Activated T-cell treated with anti-CD3 and anti-CD28 coated beads, Interleukin-2, amount 50 U/mL, for 24 hours (primary cell): ENCODE measurements around the gene AADACL2.
"Not testable (repeated sequence)": the region's sequence is repeated elsewhere in the genome, so short reads cannot be mapped to it uniquely, and the experiment has no call there.

Experiments
- DNase-seq: peaks from one replicate; pipeline ENCODE4 v3.0.0-alpha.2; 2020
- H3K27ac Mint-ChIP-seq: 2 replicates; pipeline ENCODE4 v1.8.0; 2020; ENCODE audit warnings: mild to moderate bottlenecking, mixed read lengths
- H3K27me3 Mint-ChIP-seq: 2 replicates; pipeline ENCODE4 v1.8.0; 2020; ENCODE audit warnings: mixed read lengths
- H3K36me3 Mint-ChIP-seq: 2 replicates; pipeline ENCODE4 v1.8.0; 2020; ENCODE audit warnings: low read depth, mixed read lengths
- H3K4me1 Mint-ChIP-seq: 2 replicates; pipeline ENCODE4 v1.8.0; 2020; ENCODE audit warnings: low read depth, mixed read lengths
- H3K4me3 Mint-ChIP-seq: 2 replicates; pipeline ENCODE4 v1.8.0; 2020; ENCODE audit warnings: mild to moderate bottlenecking, moderate library complexity, mixed read lengths
- H3K9me3 Mint-ChIP-seq: 2 replicates; pipeline ENCODE4 v1.8.0; 2020; ENCODE audit warnings: mixed read lengths

Gene AADACL2

DNA sequence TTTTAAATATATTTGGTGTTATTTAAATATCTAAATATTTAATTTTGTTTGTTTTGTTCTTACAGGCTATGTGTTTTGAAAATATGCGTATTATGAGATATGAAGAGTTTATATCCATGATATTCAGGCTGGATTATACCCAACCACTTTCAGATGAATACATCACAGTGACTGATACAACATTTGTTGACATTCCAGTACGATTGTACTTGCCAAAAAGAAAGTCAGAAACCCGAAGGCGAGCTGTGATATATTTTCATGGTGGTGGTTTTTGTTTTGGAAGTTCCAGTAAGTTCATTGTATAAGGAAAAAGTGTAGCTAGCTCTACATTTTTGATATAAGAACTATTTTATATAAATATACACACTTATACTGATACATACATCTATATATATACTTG is 6.9 kb downstream of the AADACL2 start:
- H3K9me3 Mint-ChIP-seq, result peaks cover 3% of the 10 kb centered on the region
- no peaks in the 10 kb centered on the region for H3K4me1 Mint-ChIP-seq
- no peaks in the 10 kb centered on the region for H3K36me3 Mint-ChIP-seq
- H3K4me3 Mint-ChIP-seq, result no peak overlapping the region
- H3K27ac Mint-ChIP-seq, result no peak overlapping the region
- H3K27me3 Mint-ChIP-seq, result no peaks in the 10 kb centered on the region
- DNase-seq, result no peak

DNA sequence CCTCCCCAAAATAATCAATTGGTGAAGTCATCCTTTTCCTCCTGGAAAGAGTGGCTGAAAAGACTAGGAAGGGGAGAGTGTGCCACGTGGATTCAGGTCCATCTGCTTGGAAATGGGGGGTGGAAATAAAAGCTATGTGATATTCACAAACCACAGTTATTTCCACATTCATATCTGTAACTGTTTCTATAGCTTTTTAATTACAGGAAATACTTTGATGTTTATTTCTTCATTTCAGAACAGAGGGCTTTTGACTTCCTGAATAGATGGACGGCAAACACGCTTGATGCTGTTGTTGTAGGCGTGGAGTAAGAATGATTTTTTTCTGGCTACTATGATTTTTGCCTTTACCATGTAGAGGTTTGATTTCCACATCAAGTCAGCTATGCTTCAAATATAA is 10.1 kb downstream of the AADACL2 start:
- no peak for DNase-seq
- no peak overlapping the region for H3K4me3 Mint-ChIP-seq
- H3K27ac Mint-ChIP-seq, result no peak overlapping the region
- H3K27me3 Mint-ChIP-seq, result peaks cover 4% of the 10 kb centered on the region
- no peaks in the 10 kb centered on the region for H3K36me3 Mint-ChIP-seq
- no peaks in the 10 kb centered on the region for H3K4me1 Mint-ChIP-seq
- H3K9me3 Mint-ChIP-seq, result peaks cover 4% of the 10 kb centered on the region

DNA sequence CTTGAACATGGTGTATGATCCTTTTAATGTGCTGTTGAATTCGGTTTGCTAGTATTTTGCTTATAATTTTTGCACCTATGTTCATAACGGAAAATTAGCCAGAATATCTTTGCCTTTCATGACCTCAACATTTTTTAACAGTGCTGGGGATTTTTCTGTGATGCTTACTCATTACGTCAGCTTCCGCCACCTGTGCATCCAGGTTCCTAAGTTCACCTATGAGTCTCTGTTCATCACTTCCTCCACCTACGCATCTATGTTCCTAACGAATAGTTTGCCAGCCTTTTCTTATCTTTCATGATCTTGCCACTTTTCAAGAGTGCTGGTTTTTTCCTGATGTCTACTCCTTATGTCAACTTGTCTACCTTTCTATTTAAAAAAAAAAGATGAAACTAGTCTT is 16.5 kb downstream of the AADACL2 start:
- no peak overlapping the region for H3K4me3 Mint-ChIP-seq
- peaks cover 12% of the 10 kb centered on the region for H3K27me3 Mint-ChIP-seq
- no peaks in the 10 kb centered on the region for H3K4me1 Mint-ChIP-seq
- no peak for DNase-seq
- peaks cover 4% of the 10 kb centered on the region for H3K9me3 Mint-ChIP-seq
- no peak overlapping the region for H3K27ac Mint-ChIP-seq
- no peaks in the 10 kb centered on the region for H3K36me3 Mint-ChIP-seq

DNA sequence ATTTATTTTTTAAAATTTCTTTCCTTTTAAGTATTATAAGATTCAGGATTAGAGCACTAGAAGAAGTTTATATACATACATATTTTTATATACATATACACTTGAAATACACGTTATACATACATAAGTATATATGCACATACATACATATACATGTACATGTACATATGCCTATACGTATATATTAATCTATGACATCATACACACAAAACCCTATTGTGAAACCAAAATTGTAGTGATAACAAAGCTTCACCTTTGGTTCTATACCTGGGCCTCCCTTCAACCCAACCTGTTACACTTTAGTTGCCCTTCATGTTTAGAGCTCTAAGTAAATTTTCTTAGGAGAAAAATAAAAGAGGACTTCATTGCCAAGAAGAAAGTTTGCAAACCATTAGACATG is 17.0 kb downstream of the AADACL2 start:
- Mint-ChIP-seq H3K27ac (no peak overlapping the region), H3K4me1 (no peaks in the 10 kb centered on the region), H3K9me3 (peaks cover 4% of the 10 kb centered on the region), H3K27me3 (peaks cover 12% of the 10 kb centered on the region), H3K36me3 (no peaks in the 10 kb centered on the region), H3K4me3 (no peak overlapping the region)
- no peak for DNase-seq

DNA sequence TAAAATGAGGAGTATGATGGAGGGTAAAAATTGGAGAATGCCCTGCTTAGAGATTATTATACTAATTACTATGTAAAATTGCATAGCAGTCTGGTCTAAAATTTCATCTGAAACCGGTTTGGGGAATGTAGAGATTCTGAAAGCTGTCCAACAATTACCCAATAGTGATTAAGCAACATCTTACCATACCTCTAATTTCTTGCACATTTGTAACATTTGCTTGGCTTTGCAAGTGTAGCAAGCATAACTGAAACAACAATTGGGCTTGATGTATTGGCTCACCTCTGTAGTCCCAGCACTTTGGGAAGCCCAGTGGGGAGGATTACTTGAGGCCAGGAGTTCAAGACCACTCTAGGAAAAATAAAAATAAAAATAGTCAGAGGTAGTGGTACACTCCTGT is 17.4 kb downstream of the AADACL2 start:
- Mint-ChIP-seq H3K27me3 (peaks cover 12% of the 10 kb centered on the region), H3K27ac (no peak overlapping the region)

DNA sequence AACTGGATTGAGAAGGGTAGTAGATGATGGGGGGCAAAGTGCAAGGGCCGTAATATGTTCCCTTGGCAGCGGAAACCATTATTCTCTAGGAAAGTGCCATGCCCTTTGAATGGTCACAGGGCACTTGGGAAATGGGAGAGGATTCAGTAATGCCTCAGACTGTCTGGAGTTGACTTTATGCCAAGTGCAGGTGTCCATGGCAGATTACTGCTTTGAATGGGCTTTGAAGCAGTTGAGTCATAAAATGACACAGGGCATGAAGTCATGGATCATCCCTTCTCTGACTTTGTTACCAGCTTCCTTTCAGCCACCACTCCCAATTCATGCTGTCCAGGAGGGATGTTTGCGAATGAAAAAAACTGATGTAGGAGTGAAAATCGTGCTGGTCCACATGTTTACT is 20.1 kb downstream of the AADACL2 start:
- no peaks in the 10 kb centered on the region for H3K9me3 Mint-ChIP-seq
- no peaks in the 10 kb centered on the region for H3K36me3 Mint-ChIP-seq
- H3K27ac Mint-ChIP-seq, result no peak overlapping the region
- no peaks in the 10 kb centered on the region for H3K4me1 Mint-ChIP-seq
- DNase-seq, result no peak
- H3K4me3 Mint-ChIP-seq, result no peak overlapping the region
- peaks cover 8% of the 10 kb centered on the region for H3K27me3 Mint-ChIP-seq

More for the DNA sequence above, 17.4 kb downstream of the AADACL2 start:
- DNase-seq, result no peak
- H3K36me3 Mint-ChIP-seq, result no peaks in the 10 kb centered on the region
- H3K4me1 Mint-ChIP-seq, result no peaks in the 10 kb centered on the region
- H3K4me3 Mint-ChIP-seq, result no peak overlapping the region
- H3K9me3 Mint-ChIP-seq, result peaks cover 4% of the 10 kb centered on the region

DNA sequence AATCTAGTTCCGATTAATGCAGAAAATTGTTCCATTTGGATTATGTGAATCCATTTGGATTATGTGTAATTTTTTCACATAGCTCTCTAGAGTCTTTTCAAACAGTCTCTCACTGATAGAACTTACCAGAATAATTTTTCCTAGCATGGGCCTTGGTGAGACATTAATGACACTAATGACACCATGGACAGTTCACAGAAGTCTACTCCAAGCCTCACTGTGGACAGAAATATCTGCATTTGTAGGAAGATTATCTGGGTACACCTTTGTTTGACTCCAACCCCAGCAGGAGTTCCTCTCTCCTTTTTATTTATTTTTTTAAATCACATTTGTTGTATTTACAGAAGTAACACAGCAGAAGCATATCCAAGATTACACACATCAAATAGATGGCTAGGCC is 27.9 kb downstream of the AADACL2 start:
- no peaks in the 10 kb centered on the region for H3K27me3 Mint-ChIP-seq
- no peak overlapping the region for H3K27ac Mint-ChIP-seq
- H3K9me3 Mint-ChIP-seq, result no peaks in the 10 kb centered on the region
- no peak overlapping the region for H3K4me3 Mint-ChIP-seq
- DNase-seq, result no peak
- H3K36me3 Mint-ChIP-seq, result no peaks in the 10 kb centered on the region
- H3K4me1 Mint-ChIP-seq, result no peaks in the 10 kb centered on the region

DNA sequence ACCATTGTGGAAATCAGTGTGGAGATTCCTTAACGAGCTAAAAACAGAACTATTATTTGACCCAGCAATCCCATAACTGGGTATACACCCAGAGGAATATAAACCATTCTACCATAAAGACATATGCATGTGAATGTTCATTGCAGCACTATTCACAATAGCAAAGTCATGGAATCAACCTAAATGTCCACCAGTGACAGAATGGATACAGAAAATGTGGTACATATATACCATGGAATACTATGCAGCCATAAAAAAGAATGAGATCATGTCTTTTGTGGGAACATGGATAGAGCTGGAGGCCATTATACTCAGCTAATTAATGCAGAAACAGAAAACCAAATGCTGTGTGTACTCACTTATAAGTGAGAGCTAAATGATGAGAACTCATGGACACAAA is 31.0 kb downstream of the AADACL2 start:
- H3K4me3 Mint-ChIP-seq, DNase-seq, H3K27me3 Mint-ChIP-seq, H3K4me1 Mint-ChIP-seq, H3K9me3 Mint-ChIP-seq, H3K27ac Mint-ChIP-seq, H3K36me3 Mint-ChIP-seq: not testable (repeated sequence)

DNA sequence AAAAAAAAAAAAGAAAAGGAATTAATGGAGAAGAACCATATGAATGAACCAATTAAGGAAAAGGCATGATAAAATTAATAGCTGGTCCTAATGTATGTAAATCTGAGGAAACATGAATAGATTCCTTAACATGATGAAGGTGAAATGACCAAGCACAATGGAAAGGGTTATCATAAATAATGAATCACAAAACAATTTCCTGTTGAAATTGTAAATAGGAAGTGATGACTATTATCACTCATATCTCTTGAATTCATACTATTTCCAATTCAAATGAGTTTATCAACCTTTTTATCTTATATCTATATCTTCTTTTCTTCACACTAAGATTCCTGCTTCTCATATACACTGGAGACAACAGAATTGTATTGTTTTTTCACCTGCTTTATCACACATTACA is 32.0 kb downstream of the AADACL2 start:
- Mint-ChIP-seq H3K36me3 (no peaks in the 10 kb centered on the region), H3K9me3 (no peaks in the 10 kb centered on the region), H3K4me3 (no peak overlapping the region), H3K27ac (no peak overlapping the region), H3K27me3 (no peaks in the 10 kb centered on the region), H3K4me1 (no peaks in the 10 kb centered on the region)
- DNase-seq, result no peak

DNA sequence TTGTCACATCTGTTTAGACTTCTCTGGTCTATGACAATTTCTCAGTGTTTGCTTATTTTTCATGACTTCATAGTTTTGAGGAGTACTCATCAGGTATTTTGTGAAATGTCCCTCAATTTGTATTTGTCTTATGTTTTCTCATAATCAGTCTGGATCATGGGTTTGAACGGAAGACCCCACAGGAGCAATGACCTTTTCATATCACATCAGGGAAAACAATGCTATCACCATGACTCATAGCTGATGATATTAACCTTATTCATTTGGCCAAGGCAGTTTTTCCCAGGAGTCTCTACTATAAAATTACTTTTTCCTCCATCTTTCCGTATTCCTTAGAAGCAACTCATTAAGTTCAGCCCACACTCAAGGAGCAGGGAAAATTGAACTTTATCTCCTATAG is 32.7 kb downstream of the AADACL2 start:
- no peak for DNase-seq
- H3K36me3 Mint-ChIP-seq, result no peaks in the 10 kb centered on the region
- H3K27me3 Mint-ChIP-seq, result no peaks in the 10 kb centered on the region
- H3K4me3 Mint-ChIP-seq, result no peak overlapping the region
- no peak overlapping the region for H3K27ac Mint-ChIP-seq
- H3K4me1 Mint-ChIP-seq, result no peaks in the 10 kb centered on the region
- H3K9me3 Mint-ChIP-seq, result no peaks in the 10 kb centered on the region

DNA sequence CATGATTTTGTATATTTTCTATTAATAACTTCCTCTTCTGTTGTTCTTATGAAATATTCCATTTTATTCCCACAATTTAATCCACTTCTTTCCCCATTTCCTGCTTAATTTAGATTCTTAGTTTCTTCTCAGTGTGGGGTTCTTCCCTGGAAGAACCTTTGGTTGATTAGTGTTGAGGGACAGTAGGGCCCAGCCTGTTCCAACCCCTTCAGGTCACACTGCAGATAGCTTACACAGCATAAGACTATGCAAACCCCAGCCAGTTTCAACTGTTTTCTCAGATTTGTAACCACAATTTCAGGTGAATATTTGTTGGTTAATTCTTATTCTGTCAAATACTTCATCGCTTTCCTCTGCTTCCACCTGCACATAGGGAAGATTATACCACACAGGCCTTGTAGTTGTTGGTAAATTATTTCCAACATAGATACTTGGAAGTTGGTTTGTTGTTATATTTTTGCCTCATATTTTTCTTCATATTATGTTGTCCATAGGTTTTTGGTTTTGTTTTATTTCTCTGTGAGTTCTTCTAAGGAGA is 34.7 kb downstream of the AADACL2 start:
- H3K36me3 Mint-ChIP-seq, result no peaks in the 10 kb centered on the region
- no peak for DNase-seq
- H3K9me3 Mint-ChIP-seq, result no peaks in the 10 kb centered on the region
- H3K27me3 Mint-ChIP-seq, result no peaks in the 10 kb centered on the region
- H3K27ac Mint-ChIP-seq, result no peak overlapping the region
- H3K4me3 Mint-ChIP-seq, result no peak overlapping the region
- H3K4me1 Mint-ChIP-seq, result no peaks in the 10 kb centered on the region

DNA sequence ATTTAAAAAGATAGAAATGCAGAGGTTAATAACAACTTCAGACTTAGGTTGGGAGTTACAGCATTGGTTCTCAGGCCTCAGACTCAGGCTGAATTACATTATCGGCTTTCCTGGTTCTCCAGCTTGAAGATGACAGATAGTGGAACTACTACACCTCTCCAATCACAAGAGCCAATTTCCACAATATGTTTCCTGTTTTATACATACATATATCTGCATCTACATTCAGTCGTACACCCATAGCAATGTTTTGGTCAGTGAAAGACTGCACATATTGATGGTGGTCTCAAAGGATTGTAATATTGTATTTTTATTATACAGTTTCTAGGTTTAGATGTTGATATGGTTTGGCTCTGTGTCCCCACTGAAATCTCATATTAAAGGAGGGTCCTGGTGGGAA is 35.4 kb downstream of the AADACL2 start:
- H3K36me3 Mint-ChIP-seq, result no peaks in the 10 kb centered on the region
- no peaks in the 10 kb centered on the region for H3K9me3 Mint-ChIP-seq
- no peak overlapping the region for H3K4me3 Mint-ChIP-seq
- H3K27ac Mint-ChIP-seq, result no peak overlapping the region
- H3K4me1 Mint-ChIP-seq, result no peaks in the 10 kb centered on the region
- peaks cover 1% of the 10 kb centered on the region for H3K27me3 Mint-ChIP-seq
- DNase-seq, result no peak

DNA sequence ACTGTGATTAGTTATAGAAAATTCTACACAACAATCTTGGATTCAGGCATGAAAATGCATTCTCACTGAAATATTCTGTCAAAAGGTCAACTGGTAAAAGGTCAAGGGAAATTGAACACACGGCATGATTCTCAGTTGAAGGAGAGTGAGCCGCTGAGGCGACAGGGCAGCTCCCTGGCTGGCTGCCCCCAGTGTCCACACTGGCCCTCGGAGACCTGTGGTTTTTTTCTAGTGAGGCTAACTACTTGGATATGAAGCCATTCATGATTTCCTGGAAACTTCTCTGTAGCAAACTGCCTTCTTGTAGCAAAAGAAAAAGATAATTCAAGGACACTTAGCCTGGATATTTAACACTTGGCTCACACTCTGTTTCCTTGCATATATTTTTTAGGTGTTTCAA is 37.2 kb downstream of the AADACL2 start:
- H3K36me3 Mint-ChIP-seq, result no peaks in the 10 kb centered on the region
- no peak overlapping the region for H3K4me3 Mint-ChIP-seq
- H3K27me3 Mint-ChIP-seq, result peaks cover 3% of the 10 kb centered on the region
- DNase-seq, result no peak
- H3K27ac Mint-ChIP-seq, result no peak overlapping the region
- H3K4me1 Mint-ChIP-seq, result no peaks in the 10 kb centered on the region
- no peaks in the 10 kb centered on the region for H3K9me3 Mint-ChIP-seq

DNA sequence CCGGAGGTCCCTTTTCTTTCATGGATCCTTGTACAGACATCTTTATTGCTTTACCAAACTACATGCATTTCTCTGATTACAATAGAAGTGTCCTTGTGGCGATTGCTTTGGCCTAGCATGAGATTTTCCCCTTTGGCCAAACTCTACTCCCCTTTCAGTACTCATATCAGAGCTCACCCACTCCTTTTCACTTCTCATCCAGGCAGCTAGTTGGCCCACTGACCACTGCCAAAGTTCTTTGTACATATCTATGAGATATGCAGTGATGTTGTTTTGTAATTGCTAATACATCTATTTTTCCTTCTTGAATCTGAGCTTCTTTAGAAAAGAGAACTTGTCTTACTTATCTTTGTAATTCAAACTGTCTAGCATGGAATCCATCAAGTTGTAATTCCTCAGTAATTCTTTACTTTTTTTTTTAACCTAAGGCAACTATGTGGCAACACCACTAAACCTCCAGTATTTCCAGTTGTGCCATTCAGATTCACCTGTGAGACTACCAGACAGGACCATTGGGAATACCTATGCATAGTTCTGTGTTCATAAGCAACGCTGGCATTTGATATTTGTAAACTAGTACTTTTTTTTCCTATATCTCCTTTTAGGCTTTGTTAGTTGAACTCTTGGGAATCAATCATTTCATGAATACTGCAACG is 39.2 kb downstream of the AADACL2 start:
- Mint-ChIP-seq H3K36me3 (no peaks in the 10 kb centered on the region), H3K27ac (no peak overlapping the region), H3K27me3 (peaks cover 3% of the 10 kb centered on the region), H3K9me3 (no peaks in the 10 kb centered on the region), H3K4me3 (no peak overlapping the region), H3K4me1 (no peaks in the 10 kb centered on the region)
- no peak for DNase-seq

DNA sequence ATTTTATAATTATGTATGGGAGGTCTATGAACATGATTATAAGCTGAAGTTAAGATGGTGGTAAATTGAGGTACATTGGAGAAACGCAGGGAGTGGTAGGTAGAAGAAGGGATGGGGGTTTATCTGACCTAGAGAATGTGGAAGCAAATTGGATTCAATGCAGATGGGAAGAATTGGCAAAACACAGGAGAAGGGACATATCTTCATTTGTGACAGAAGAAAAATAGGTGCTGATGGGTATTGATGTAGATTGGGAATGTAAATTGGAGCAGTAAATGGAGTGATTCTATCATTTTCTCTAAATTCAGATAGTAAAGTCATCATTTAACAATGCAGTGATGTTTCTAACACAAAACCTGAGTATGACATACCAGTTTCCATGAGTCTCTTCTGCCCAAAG is 40.5 kb downstream of the AADACL2 start:
- H3K9me3 Mint-ChIP-seq, result no peaks in the 10 kb centered on the region
- H3K4me1 Mint-ChIP-seq, result no peaks in the 10 kb centered on the region
- peaks cover 3% of the 10 kb centered on the region for H3K27me3 Mint-ChIP-seq
- H3K27ac Mint-ChIP-seq, result no peak overlapping the region
- H3K36me3 Mint-ChIP-seq, result no peaks in the 10 kb centered on the region
- DNase-seq, result no peak
- H3K4me3 Mint-ChIP-seq, result no peak overlapping the region

DNA sequence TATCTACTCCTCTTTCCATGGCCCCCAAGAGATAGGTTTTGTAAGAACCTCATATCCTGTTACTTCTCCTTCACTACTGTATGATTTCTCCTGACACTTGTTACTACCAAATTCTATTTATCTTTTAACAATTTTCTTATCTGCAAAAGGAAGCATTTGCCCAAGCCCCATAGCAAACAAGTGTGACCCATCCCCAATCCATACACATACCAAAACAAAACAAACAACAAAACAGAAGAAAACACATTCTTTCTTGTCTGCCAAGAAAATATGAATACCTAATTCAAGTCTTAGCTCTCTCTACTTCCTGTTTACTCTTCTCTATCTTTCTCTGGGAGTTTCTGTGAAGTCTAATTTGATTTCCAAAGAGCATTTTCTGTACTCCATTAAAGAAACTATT is 41.2 kb downstream of the AADACL2 start:
- H3K9me3 Mint-ChIP-seq, result no peaks in the 10 kb centered on the region
- no peak overlapping the region for H3K27ac Mint-ChIP-seq

More for the DNA sequence above, 41.2 kb downstream of the AADACL2 start:
- no peaks in the 10 kb centered on the region for H3K36me3 Mint-ChIP-seq
- no peaks in the 10 kb centered on the region for H3K4me1 Mint-ChIP-seq
- H3K27me3 Mint-ChIP-seq, result peaks cover 3% of the 10 kb centered on the region
- H3K4me3 Mint-ChIP-seq, result no peak overlapping the region
- no peak for DNase-seq
